Right cardiac atrium (tissue), 5 donors: ENCODE data around the gene TBCD. TPM values are rescaled to one million over a fixed set of nuclear protein-coding genes. Genes with fewer than 3 reads are reported as not detected.

Experiments
- ATAC-seq, 2 donors: fragments of 200-7000 bp; cut with Tn5 transposase; one replicate each; pipeline versions ENCODE4 v1.8.0 to v1.9.1; 2020; ENCODE audit warnings: moderate library complexity in 2 of 2, mild to moderate bottlenecking in 1 of 2
- DNase-seq, 3 donors: peaks; one replicate each; pipeline ENCODE4 v3.0.0-alpha.2; 2020
- H3K27ac ChIP-seq: one replicate; pipeline ENCODE4 v1.5.1; 2013; ENCODE audit warnings: mild to moderate bottlenecking, low read length, control low read depth, moderate library complexity
- H3K27me3 ChIP-seq: one replicate; pipeline ENCODE4 v1.6.1; 2013; ENCODE audit not compliant: control insufficient read depth, insufficient read depth
- H3K4me1 ChIP-seq: one replicate; pipeline ENCODE4 v1.6.1; 2013; ENCODE audit warnings: low read length; ENCODE audit not compliant: control insufficient read depth, insufficient read depth
- H3K4me3 ChIP-seq: one replicate; pipeline ENCODE4 v1.5.1; 2013; ENCODE audit warnings: low read length, control low read depth
- H3K9me3 ChIP-seq: one replicate; pipeline ENCODE4 v1.6.1; 2013; ENCODE audit warnings: low read length; ENCODE audit not compliant: control insufficient read depth
- WGBS: extraction: QIAGEN DNeasy Blood & Tissue Kit; methylation state at CpG from one replicate; pipeline ENCODE4 v1.1.7; 2013; 5-methylcytosine and 5-hydroxymethylcytosine counted together
- intact Hi-C, 4 donors: fragments of 100-400 bp; cut with DNase I; formaldehyde crosslinking; loops; one replicate each; pipeline versions ENCODE4 v1.11.0 to v1.14.0; 2022 to 2023
- polyA plus RNA-seq: library from polyadenylated mRNA; stranded (reverse); fragments of 200-250 nt; gene quantifications from one replicate; pipeline ENCODE4 v1.2.3, GENCODE V29; 2013
- total RNA-seq, 4 donors: library from RNA; stranded (reverse); fragmentation: NEBNext Ultra II Directional; extraction: Animal tissue kit (Norgen Biotek cat#: 25700); gene quantifications; one replicate each; pipeline ENCODE4 v1.2.1, GENCODE V29; 2021
- donor health status: healthy with polysubstance abuse.
- donor health status: DM: no; HTN: yes; CAD: no.
- donor health status: DM: no; HTN: no; CAD: no.
- donor health status: DM: no; HTN: yes; CAD: no; lungs with severe emphysema.
- donor health status: DM: yes; HTN: yes; CAD: no.

TBCD gene
- total and polyA plus RNA-seq, 5 donors, result 36.2 to 43.9 (median 41.2) TPM

DNA sequence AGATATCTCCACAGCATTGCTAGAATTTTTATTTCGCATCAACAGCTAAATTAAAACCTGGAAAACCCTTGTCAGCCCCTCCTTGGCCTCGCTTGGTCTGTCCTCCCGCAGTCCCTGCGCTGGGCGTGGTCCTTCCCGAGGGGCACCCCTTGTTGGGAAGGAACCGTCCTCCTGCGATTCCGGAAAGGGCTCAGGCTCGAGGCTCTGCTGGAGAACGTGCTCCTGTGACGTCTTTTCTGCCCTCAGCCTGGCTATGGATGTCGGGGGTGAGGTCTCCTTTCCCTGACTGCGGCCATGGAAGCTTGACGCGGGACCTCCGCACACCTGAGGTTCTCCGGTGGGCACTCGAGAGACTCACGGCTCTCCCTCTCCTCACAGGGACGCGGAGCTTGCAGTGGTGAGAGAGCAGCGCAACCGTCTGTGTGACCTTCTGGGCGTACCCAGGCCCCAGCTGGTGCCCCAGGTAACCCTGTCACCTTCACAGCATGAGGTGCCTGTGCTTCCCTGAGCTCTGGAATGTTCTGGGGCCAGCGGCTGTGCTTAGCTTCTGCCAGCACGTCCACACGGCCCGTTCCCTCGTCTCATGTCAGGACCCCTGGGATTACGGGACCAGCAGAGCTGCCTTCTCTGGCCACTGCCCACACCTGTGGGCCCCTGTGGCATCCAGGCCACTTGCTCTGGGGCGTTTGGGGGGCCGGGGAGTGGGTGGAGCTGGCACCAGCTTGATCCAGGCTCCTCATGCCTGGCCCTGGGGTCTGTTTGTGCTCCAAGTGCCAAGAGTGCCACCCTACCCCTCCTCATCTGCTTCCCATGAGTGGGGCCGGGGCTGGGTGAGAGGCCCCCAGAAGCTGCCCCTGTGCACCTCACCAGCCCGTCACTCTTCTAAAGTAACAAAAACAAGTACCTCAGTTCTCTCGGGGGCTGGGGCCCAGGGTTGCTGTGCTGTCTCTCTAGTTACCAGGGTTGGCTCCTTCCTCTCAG, 189.4 kb downstream of the TBCD start:
- DNase-seq (peak in 2 of 3 donors; percentile 37 to 46), ATAC-seq (no peak)
- Histone ChIP-seq H3K4me1 (no peaks in the 10 kb centered on the region), H3K27me3 (no peaks in the 10 kb centered on the region), H3K4me3 (no peak overlapping the region), H3K27ac (no peak overlapping the region), H3K9me3 (peaks cover 3% of the 10 kb centered on the region)
- WGBS, result 93% methylated on average over 36 of the region's 36 CpGs
- intact Hi-C loops, result no loop called here

DNA sequence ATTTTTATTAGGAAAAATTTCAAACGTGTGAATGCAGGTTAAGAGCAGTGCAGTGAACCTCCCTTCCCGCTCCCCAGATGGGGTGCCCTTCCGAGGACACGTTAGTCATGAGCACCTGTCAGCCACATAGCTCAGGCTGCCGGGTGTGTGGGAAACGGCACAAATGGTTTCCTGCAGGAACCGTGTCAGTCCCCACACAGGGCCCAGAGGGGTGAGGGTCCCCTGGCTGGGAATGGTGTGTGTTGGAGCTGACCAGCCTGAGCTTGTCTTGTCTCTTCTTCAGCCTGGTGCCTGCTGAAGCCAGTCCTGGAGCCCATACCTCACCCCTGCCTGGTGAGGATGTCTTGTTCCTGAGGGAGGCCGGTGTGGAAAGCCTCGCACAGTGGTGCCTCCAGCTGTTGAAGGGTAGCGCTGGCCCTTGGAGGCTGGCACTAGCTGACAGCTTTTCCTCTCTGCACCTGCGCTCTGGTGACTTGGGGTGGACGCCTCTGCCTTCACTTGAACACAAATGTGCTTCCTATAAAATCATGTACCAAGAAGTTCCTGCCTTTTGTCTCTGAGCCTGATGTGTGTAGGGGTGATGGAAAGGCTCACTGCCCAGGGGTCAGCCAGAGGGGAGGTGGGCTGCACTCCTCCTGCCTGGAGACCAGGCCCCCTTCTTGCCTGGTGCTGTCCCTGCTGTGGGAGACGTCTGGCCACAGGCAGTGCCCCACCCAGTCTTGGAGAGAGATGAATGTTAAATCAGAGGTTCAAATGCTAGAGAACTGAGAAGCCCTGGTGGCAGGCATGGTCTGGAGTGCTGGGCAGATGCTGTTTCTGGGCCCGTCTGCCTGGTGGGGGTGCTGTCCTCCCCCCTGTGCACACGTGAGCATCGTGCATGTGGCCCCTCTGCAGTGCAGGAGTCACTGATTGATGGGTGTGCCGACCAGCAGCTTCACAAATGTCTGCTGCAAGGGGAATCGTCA, 190.6 kb downstream of the TBCD start:
- no peak overlapping the region for H3K27ac ChIP-seq
- WGBS, result 93% methylated on average over 18 of the region's 18 CpGs
- ATAC-seq (no peak), DNase-seq (peak in 2 of 3 donors; percentile 30 to 31)
- no peak overlapping the region for H3K4me3 ChIP-seq
- intact Hi-C loops, result no loop called here
- no peaks in the 10 kb centered on the region for H3K27me3 ChIP-seq
- no peaks in the 10 kb centered on the region for H3K4me1 ChIP-seq
- H3K9me3 ChIP-seq, result peaks cover 3% of the 10 kb centered on the region

DNA sequence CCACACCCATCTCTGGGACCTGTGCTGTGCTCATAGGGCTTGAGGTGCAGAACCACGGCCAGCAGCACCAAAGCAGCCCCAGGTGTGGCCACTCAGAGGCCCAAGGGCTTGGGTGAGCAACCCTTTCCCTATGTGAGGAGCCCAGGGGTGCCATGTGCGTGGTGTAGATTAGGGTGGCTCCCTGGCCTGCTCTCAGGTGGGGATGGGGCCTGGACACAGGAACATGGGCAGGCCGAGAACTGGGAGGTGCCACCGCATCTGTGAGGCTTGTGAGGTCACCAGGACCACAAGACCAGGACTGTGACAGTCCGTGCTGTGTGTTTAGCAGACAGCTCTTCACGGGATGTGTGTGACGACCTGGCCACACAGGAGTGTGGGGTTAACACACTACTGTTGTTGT, 191.5 kb downstream of the TBCD start:
- H3K27me3 ChIP-seq, result no peaks in the 10 kb centered on the region
- DNase-seq (peak in 1 of 3 donors; percentile 22), ATAC-seq (no peak)
- no peaks in the 10 kb centered on the region for H3K4me1 ChIP-seq
- intact Hi-C loops, result no loop called here
- H3K27ac ChIP-seq, result no peak overlapping the region
- no peak overlapping the region for H3K4me3 ChIP-seq
- H3K9me3 ChIP-seq, result peaks cover 3% of the 10 kb centered on the region
- WGBS, result 97% methylated on average over 7 of the region's 7 CpGs

DNA sequence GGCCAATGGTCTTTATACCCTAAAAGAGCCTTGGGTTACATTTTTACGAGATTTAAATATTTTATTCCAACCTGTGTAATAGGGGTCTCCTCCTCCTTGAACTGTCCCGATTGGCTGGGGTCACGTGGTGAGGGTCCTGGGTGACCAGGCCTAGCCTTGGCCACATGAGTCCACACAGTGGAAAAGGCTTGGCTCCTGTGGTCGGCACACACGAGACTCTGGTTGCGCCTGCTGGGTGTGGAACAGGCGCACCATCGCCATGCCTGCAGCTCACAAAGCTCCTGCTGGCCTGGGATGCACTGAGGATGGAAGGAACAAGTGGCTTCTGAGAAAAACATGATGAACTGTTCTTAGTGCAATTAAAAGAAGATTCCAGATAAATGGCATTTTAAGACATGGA, 191.9 kb downstream of the TBCD start:
- ATAC-seq (no peak), DNase-seq (peak in 2 of 3 donors; percentile 16 to 18)
- Histone ChIP-seq H3K27me3 (no peaks in the 10 kb centered on the region), H3K4me3 (no peak overlapping the region), H3K9me3 (peaks cover 3% of the 10 kb centered on the region), H3K4me1 (no peaks in the 10 kb centered on the region), H3K27ac (no peak overlapping the region)
- intact Hi-C loops, result no loop called here
- 97% methylated on average over 8 of the region's 8 CpGs for WGBS

DNA sequence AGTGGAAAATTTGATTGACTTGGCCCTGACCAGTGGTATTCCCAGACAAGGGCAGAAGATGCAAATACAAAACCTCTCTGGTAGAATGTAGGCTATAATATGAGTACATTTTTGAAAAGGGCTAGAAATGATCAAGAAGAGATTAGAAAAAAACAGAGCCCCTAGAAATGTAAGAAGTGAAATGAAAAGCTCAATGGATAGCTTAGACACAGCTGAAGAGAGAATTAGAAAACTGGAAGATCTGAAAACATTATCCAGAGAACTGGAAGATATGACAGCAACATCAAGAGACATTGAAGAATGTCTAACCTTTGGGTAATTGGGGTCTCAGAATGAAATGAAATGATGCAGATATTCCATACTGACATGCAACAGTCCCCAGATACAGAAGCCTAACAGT, 193.1 kb downstream of the TBCD start:
- no peaks in the 10 kb centered on the region for H3K27me3 ChIP-seq
- peaks cover 3% of the 10 kb centered on the region for H3K9me3 ChIP-seq
- DNase-seq (no peak), ATAC-seq (no peak)
- no peak overlapping the region for H3K27ac ChIP-seq
- H3K4me3 ChIP-seq, result no peak overlapping the region
- H3K4me1 ChIP-seq, result no peaks in the 10 kb centered on the region
- intact Hi-C loops, result no loop called here

DNA sequence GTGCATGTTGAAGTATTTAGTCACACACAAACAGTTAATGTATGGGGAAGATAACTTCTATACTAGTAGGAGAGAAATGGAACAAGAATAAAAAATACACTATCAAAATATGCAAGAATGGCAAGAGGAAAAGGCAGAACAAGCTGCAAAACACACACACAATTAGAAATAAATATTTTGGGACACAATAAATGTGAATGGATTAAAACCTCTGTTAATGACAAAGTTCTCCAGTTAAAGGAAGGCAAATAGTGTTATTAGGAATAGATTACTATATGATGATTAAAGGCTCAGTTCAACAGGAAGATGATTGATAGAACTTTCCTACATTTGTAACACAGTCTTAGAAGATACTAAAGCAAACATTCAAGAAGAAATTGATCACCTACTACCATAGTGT, 194.2 kb downstream of the TBCD start:
- ATAC-seq (no peak), DNase-seq (no peak)
- H3K27ac ChIP-seq, result no peak overlapping the region
- intact Hi-C loops, result no loop called here
- no peaks in the 10 kb centered on the region for H3K4me1 ChIP-seq
- peaks cover 3% of the 10 kb centered on the region for H3K9me3 ChIP-seq
- no peak overlapping the region for H3K4me3 ChIP-seq
- no peaks in the 10 kb centered on the region for H3K27me3 ChIP-seq

DNA sequence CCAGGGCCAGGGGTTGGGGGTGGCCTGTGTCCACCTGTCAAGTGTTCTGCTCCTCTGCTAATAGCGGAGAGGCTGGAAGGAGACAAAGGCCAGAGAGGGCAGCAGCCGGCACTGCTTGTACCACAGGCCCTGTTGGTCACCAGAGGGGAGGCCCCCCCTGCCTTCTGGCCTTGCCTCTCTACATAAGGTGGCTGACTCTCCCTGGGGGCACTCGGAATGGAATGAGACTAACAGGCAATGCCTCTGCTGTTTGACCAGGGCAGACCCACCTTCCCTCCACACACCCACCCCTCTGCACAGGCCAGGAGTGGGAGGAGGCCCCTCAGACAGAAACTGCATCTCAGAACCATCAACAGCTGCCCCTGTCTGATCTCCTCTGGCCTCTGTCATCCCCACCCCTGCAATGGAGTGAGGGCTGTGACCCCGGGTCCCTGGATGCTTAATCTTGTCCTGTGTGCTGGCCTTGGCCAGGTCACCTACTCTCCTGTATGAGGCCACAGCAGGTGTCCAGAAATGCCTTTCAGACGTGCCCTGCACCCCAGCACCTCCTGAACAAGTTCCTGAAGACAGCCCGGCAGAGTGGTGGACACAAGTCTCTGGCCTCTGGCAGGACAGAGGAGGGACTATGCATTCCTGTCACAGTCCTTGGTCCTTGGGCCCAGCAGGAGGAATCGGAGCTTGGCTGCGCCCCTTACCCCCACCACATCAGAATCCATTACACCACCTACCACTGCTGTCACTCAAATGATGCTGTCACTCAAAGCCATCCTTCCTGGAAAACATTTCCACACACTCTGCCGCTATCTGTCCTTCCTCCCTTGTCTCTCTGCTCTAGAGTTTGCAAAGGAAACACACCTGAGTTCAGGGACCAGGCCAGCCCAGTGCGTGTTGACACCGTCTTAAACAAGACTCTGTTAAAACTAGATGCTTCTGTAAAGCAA, 195.5 kb downstream of the TBCD start:
- DNase-seq (peak in 2 of 3 donors; percentile 21 to 39), ATAC-seq (peak; percentile 8 to 14)
- H3K9me3 ChIP-seq, result peaks cover 3% of the 10 kb centered on the region
- intact Hi-C loops, result no loop called here
- no peak overlapping the region for H3K4me3 ChIP-seq
- H3K27me3 ChIP-seq, result no peaks in the 10 kb centered on the region
- WGBS, result 96% methylated on average over 11 of the region's 11 CpGs
- H3K4me1 ChIP-seq, result no peaks in the 10 kb centered on the region
- no peak overlapping the region for H3K27ac ChIP-seq

DNA sequence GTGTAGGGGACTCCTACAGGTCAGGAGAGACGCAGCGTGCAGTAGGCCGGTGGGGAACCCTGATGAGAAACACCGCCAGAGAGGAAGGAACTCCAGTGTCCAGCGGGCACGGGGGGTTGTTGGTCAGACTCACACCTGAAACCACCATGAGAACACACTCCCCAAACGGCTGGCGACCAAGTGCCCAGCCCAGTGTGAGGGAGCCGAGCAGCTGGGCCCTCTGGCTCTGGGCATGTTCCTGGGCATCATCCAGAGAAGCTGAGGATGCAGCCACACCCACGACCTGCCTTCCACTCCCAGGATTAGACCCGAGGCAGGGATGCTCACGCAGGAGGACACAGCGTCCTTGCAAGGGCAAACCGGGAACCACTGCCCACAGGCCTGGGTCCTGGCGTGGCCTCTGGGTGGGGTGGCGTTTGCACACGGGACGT, 196.2 kb downstream of the TBCD start:
- intact Hi-C loops, result no loop called here
- Histone ChIP-seq H3K9me3 (peaks cover 3% of the 10 kb centered on the region), H3K4me3 (no peak overlapping the region), H3K27me3 (no peaks in the 10 kb centered on the region), H3K27ac (no peak overlapping the region), H3K4me1 (no peaks in the 10 kb centered on the region)
- DNase-seq (peak in 2 of 3 donors; percentile 40 to 46), ATAC-seq (peak in 1 of 2 donors; percentile 25)
- 97% methylated on average over 18 of the region's 18 CpGs for WGBS

DNA sequence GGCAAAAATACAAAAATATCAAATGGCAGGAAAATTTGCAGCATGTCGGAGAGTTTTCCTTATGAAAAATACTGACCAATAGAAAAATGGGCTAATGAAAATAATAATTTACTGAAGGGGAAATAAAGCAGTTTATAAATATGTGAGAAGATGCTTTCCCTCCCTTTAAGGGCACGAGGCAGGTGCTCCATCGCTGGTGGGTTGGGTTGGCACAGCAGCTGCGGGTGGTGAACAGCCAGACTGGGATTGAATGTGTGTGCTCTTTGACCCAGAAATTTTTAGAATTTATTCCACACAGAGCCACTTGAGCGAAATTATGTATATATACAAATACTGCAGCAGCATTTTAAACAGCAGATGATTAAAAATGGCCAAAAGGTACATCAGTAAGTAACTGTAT, 197.1 kb downstream of the TBCD start:
- H3K27ac ChIP-seq, result no peak overlapping the region
- 99% methylated on average over 5 of the region's 5 CpGs for WGBS
- ATAC-seq (no peak), DNase-seq (no peak)
- intact Hi-C loops, result no loop called here
- H3K27me3 ChIP-seq, result no peaks in the 10 kb centered on the region
- no peak overlapping the region for H3K4me3 ChIP-seq
- peaks cover 3% of the 10 kb centered on the region for H3K9me3 ChIP-seq
- no peaks in the 10 kb centered on the region for H3K4me1 ChIP-seq

DNA sequence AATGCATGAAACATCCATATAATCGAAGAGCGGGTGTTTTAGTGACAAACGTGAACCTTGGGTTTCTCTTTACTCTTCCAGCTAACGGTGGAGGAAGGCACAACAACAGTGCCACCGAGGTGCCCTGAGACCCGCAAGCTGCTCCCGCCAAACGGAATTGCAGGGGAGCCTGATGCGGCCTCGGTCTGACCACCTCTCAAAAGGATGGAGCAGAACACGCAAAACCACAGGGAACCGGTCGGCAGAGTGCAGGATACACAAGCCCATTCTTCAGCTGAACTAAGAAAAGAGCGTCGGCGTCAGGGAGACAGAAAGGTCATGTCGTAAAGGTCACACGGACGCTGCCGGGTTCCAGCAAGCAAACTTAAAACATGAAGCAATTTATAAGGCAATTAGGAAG, 197.5 kb downstream of the TBCD start:
- peak in 1 of 3 donors; percentile 21 for DNase-seq

More for the DNA sequence above, 197.5 kb downstream of the TBCD start:
- ATAC-seq, result no peak
- H3K9me3 ChIP-seq, result peaks cover under 1% of the 10 kb centered on the region
- intact Hi-C loops, result no loop called here
- H3K4me3 ChIP-seq, result no peak overlapping the region
- H3K27me3 ChIP-seq, result no peaks in the 10 kb centered on the region
- no peaks in the 10 kb centered on the region for H3K4me1 ChIP-seq
- H3K27ac ChIP-seq, result no peak overlapping the region
- WGBS, result 98% methylated on average over 20 of the region's 20 CpGs
